GM19372 (cell line): ENCODE results near the gene ANKRD55.
"Not testable (repeated sequence)": the region's sequence is repeated elsewhere in the genome, so short reads cannot be mapped to it uniquely, and the experiment has no call there.

Experiments used
- ATAC-seq: cut with Tn5 transposase; IDR thresholded peaks from one replicate; pipeline ENCODE4 v1.9.1; 2021; ENCODE audit warnings: mild to moderate bottlenecking, low read depth, moderate library complexity; ENCODE audit not compliant: unreplicated experiment

Gene ANKRD55

GRCh38 chr5:56211298-56211865 is 21.7 kb downstream of the ANKRD55 start:
- no peak for ATAC-seq

GRCh38 chr5:56208681-56209080 is 24.4 kb downstream of the ANKRD55 start:
- ATAC-seq, result no peak

GRCh38 chr5:56207537-56207936 is 25.6 kb downstream of the ANKRD55 start:
- ATAC-seq, result no peak

GRCh38 chr5:56206126-56206910 is 26.8 kb downstream of the ANKRD55 start:
- no peak for ATAC-seq

- ATAC-seq, result not testable (repeated sequence)
Measured at GRCh38 chr5:56203936-56204335, 29.2 kb downstream of the ANKRD55 start.

- no peak for ATAC-seq
Measured at GRCh38 chr5:56202483-56202882, 30.6 kb downstream of the ANKRD55 start.

- not testable (repeated sequence) for ATAC-seq
Measured at GRCh38 chr5:56201762-56202261, 31.3 kb downstream of the ANKRD55 start.

GRCh38 chr5:56200971-56201666 is 32.0 kb downstream of the ANKRD55 start:
- ATAC-seq, result peak; percentile 96

- ATAC-seq, result no peak
Measured at GRCh38 chr5:56195016-56195415, 38.1 kb downstream of the ANKRD55 start.

GRCh38 chr5:56192246-56192645 is 40.9 kb downstream of the ANKRD55 start:
- no peak for ATAC-seq

GRCh38 chr5:56191656-56192055 is 41.5 kb downstream of the ANKRD55 start:
- ATAC-seq, result no peak

GRCh38 chr5:56190497-56190896 is 42.6 kb downstream of the ANKRD55 start:
- ATAC-seq, result no peak

- ATAC-seq, result no peak
Measured at GRCh38 chr5:56185768-56186311, 47.3 kb downstream of the ANKRD55 start.

GRCh38 chr5:56183506-56183905 is 49.6 kb downstream of the ANKRD55 start:
- no peak for ATAC-seq

GRCh38 chr5:56179442-56179841 is 53.7 kb downstream of the ANKRD55 start:
- ATAC-seq, result no peak

- ATAC-seq, result no peak
Measured at GRCh38 chr5:56178823-56179222, 54.3 kb downstream of the ANKRD55 start.

GRCh38 chr5:56176871-56177533 is 56.1 kb downstream of the ANKRD55 start:
- no peak for ATAC-seq

GRCh38 chr5:56176155-56176798 is 56.9 kb downstream of the ANKRD55 start:
- no peak for ATAC-seq

GRCh38 chr5:56175488-56175887 is 57.6 kb downstream of the ANKRD55 start:
- no peak for ATAC-seq

GRCh38 chr5:56175021-56175420 is 58.1 kb downstream of the ANKRD55 start:
- no peak for ATAC-seq
